ENCODE measurements around the gene NSD2.
"Not testable (repeated sequence)": the region's sequence is repeated elsewhere in the genome, so short reads cannot be mapped to it uniquely, and the experiment has no call there.

The NSD2 gene

GRCh38 chr4:2006956-2007653 lies 135.9 kb downstream of the NSD2 start:
- DNase-seq = no peak

GRCh38 chr4:2007804-2008670 lies 136.8 kb downstream of the NSD2 start:
- DNase-seq = no peak

- DNase-seq = no peak
Observed at GRCh38 chr4:2008671-2008920, 137.4 kb downstream of the NSD2 start.

- DNase-seq = peak; percentile 95
Observed at GRCh38 chr4:2008921-2009650, 137.9 kb downstream of the NSD2 start, which contains the start of gene NELFA. NELFA (minus strand) TSS chr4:2008974; CDS start chr4:2008959, 15 bp downstream.

- DNase-seq = peak; percentile 65 to 66
Observed at GRCh38 chr4:2009651-2010233, 138.5 kb downstream of the NSD2 start.

DNA sequence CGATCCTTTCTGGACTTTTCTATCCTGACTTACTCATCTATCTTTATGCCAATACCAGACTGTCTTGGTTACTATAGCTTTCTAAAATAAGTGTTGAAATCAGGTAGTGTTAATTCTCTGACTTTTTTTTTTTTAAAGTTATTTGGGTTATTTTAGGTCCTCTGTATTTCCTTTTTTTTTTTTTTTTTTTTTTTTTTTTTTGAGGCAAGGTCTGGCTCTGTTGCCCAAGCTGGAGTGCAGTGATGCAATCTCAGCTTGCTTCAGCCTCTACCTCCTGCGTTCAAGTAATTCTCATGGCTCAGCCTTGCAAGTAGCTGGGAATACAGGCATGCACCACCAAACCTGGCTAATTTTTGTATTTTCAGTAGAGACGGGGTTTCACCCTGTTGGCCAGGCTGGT lies 140.4 kb downstream of the NSD2 start:
- DNase-seq = peak in 1 of 2 donors; percentile 18

DNA sequence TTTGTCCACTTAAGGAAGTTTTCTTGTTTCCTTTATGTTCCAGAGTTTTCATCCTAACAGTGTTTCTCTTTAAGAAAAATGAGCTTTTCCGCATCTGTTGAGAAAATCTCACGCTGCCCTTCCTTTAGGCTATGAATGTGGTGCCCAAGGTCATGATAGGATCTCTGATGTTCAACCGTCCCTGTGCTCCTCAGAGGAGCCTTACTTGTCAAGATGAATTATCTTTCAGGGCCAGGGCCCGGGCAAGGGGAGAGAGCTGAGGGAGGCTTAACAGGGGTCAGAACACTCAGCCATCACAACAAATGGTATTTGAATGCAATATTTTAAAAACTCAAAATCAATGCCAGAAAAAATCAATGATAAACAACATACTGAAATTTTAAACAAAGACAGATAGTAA lies 143.8 kb downstream of the NSD2 start:
- DNase-seq = no peak

DNA sequence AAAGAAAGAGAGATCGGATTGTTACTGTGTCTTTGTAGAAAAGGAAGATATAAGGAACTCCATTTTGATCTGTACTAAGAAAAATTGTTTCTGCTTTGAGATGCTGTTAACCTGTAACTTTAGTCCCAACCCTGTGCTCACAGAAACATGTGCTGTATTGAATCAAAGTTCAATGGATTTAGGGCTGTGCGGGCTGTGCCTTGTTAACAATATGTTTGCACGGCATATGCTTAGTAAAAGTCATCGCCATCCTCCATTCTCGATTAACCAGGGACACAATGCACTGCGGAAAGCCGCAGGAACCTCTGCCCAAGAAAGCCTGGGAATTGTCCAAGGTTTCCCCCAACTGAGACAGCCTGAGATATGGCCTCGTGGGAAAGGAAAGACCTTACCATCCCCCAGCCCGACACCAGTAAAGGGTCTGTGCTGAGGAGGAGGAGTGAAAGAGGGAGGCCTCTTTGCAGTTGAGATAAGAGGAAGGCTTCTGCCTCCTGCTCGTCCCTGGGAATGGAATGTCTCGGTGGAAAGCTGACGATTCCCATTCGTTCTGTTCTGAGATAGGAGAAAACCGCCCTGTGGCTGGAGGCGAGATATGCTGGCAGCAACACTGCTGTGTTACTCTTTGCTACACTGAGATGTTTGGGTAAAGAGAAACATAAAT lies 150.3 kb downstream of the NSD2 start:
- DNase-seq = not testable (repeated sequence)

DNA sequence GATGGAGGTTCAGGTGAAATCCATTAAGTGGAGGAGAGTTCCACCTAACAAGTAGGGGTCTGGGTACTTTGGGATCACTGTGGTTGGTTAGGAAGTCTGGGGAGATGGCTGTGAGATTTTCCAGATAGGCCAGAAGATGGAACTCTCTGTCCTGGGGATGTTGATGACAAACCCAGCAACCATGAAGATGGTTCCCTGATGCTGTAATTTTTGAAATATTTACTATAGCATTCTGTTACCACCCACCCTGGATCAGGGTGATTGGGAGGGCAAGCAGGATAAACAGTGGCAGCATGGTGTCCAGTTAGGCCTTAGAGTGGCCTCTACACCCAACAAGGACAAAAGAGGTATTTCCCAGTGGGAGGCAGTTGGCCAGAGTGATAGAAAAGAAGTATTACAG lies 153.5 kb downstream of the NSD2 start:
- no peak for DNase-seq

GRCh38 chr4:2025817-2026216 lies 154.6 kb downstream of the NSD2 start:
- DNase-seq = no peak

DNA sequence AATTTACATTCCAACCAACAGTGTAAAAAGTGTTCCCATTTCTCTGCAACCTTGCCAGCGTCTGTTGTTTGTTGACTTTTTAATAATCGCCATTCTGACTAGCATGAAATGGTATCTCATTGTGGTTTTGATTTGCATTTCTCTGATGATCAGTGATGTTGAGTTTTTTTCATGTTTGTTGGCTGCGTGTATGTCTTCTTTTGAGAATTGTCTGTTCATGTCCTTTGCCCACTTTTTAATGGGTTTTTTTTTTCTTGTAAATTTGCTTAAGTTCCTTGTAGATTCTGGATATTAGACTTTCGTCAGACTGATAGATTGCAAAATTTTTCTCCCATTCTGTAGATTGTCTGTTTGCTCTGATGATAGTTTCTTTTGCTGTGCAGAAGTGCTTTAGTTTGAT lies 155.9 kb downstream of the NSD2 start:
- DNase-seq = not testable (repeated sequence)

- DNase-seq = not testable (repeated sequence)
Observed at GRCh38 chr4:2031161-2031560, 160.0 kb downstream of the NSD2 start.
